Esophagus squamous epithelium (tissue), 4 donors: ENCODE data around the gene VPS35L.

Source experiments
- POLR2A ChIP-seq, 4 donors: fragments of 450-650 bp; IDR thresholded peaks; one replicate each; pipeline ENCODE4 v1.6.1; 2017; ENCODE audit warnings: antibody characterized with exemption in 4 of 4, mild to moderate bottlenecking in 4 of 4, moderate library complexity in 3 of 4
- TF ChIP-seq, protein P1 (sequence below), 6 experiments: fragments of 450-650 bp in 4 of 6; fragments of 200-600 bp in 2 of 6; sonication (generic) in 2 of 6; IDR thresholded peaks; one replicate each; pipeline ENCODE4 v1.5.1; 2016 to 2019; ENCODE audit warnings: antibody characterized with exemption in 6 of 6, mild to moderate bottlenecking in 4 of 6, moderate library complexity in 4 of 6

DNA sequence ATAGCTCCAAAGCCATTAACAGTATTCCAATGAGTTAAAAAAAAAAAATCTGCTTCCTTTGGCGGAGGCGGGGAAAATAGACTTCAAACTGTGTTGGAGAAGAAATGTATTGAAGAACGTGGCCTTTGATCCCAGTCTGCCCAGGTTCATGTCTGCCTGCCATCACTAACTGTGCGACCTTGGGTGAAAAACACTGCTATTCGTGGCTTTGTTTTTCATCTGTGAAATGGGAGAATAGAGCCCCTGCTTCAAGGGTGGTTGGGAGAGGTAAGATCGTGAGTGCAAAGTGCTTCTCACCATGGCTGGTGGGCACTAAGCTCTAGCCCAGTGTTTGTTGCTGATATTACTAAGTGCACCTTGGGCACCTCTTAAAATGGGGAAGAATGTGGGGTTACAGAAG, 69.5 kb downstream of the VPS35L start:
- TF ChIP-seq POLR2A (IDR thresholded peaks at IDR 0.05), result no peak
- TF ChIP-seq, protein P1, sequence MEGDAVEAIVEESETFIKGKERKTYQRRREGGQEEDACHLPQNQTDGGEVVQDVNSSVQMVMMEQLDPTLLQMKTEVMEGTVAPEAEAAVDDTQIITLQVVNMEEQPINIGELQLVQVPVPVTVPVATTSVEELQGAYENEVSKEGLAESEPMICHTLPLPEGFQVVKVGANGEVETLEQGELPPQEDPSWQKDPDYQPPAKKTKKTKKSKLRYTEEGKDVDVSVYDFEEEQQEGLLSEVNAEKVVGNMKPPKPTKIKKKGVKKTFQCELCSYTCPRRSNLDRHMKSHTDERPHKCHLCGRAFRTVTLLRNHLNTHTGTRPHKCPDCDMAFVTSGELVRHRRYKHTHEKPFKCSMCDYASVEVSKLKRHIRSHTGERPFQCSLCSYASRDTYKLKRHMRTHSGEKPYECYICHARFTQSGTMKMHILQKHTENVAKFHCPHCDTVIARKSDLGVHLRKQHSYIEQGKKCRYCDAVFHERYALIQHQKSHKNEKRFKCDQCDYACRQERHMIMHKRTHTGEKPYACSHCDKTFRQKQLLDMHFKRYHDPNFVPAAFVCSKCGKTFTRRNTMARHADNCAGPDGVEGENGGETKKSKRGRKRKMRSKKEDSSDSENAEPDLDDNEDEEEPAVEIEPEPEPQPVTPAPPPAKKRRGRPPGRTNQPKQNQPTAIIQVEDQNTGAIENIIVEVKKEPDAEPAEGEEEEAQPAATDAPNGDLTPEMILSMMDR (IDR thresholded peaks at IDR 0.05), result no peak
